Neutrophil (primary cell): ENCODE measurements around the gene NBDY.
"Not testable (repeated sequence)": the region's sequence is repeated elsewhere in the genome, so short reads cannot be mapped to it uniquely, and the experiment has no call there.

ENCODE experiments used
- H3K27ac ChIP-seq: fragments of 200-600 bp; sonication (generic); 2 replicates; pipeline ENCODE4 v1.5.1; 2016; ENCODE audit warnings: mild to moderate bottlenecking, moderate library complexity
- H3K27me3 ChIP-seq: fragments of 200-600 bp; sonication (generic); 2 replicates; pipeline ENCODE4 v1.6.0; 2016; ENCODE audit warnings: mild to moderate bottlenecking
- H3K36me3 ChIP-seq: fragments of 200-600 bp; sonication (generic); 2 replicates; pipeline ENCODE4 v1.5.1; 2017
- H3K4me1 ChIP-seq, 2 experiments: fragments of 200-600 bp in 1 of 2; sonication (generic) in 1 of 2; 1 replicate in 1 of 2; 2 replicates in 1 of 2; pipeline versions ENCODE4 v1.5.1 to v1.6.1; 2013 to 2016; ENCODE audit warnings: low read depth in 1 of 2, low read length in 1 of 2, mild to moderate bottlenecking in 1 of 2, moderate library complexity in 1 of 2; ENCODE audit not compliant: control insufficient read depth in 1 of 2, insufficient read depth in 1 of 2
- H3K4me3 ChIP-seq, 2 experiments: fragments of 200-600 bp in 1 of 2; sonication (generic) in 1 of 2; 1 replicate in 1 of 2; 2 replicates in 1 of 2; pipeline ENCODE4 v1.5.1; 2013 to 2016; ENCODE audit warnings: low read depth in 1 of 2, low read length in 1 of 2, mild to moderate bottlenecking in 1 of 2, moderate library complexity in 1 of 2
- H3K9me3 ChIP-seq: fragments of 200-600 bp; sonication (generic); 2 replicates; pipeline ENCODE4 v1.5.1; 2016
- TF ChIP-seq, protein P1 (sequence below): fragments of 200-600 bp; sonication (generic); IDR thresholded peaks from 2 replicates; pipeline ENCODE4 v1.5.1; 2016; ENCODE audit warnings: antibody characterized with exemption

The NBDY gene

DNA sequence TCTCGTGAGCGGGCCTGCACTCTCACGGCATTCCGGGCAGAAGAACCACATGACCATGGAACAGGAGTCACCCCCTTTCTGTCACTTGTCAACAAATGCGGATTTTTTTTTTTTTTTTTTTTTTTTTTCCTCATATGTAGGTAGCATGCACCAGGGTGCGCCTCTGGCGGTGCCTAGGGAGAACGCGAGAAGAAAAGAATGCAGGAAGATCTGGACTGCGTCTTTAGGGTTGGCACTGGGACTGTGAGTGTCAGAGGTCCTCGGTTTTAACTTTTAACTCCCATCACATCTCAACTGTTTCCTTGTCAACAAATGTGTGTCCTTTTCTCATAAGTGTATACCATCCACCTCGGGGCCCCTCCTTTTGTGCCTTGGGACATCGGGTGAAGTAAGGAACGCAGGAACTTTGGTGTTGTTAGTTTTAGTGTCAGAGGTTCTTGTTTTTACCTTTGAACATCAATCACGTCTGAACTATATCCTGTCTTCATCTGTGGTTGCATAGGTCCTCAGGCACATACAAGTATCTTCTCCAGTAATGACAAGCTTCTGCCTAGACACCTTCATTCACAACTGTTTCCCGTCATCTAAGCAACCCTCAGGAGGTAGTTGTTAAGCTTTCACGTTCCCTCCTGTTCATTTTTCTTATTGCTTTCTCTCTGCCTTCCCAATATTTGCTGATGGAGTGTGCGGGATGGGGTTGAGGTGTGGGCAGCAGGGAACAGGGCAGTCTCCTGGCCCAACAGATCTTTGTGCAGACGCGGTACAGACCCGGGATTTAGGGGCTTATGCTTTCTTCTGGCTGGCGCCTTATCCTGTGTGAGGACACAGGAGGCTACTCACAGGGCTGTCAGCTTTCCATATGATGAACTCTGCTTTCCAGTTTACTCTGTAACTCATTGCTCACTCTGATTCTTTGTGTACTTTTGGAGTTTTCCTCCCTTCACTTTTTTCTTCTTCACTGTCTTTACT, 51.9 kb downstream of the NBDY start:
- H3K4me3 ChIP-seq, H3K27me3 ChIP-seq, H3K27ac ChIP-seq, H3K36me3 ChIP-seq, H3K9me3 ChIP-seq: not testable (repeated sequence)
- peaks cover 0 to 22% of the 10 kb centered on the region in 2 experiments for H3K4me1 ChIP-seq

DNA sequence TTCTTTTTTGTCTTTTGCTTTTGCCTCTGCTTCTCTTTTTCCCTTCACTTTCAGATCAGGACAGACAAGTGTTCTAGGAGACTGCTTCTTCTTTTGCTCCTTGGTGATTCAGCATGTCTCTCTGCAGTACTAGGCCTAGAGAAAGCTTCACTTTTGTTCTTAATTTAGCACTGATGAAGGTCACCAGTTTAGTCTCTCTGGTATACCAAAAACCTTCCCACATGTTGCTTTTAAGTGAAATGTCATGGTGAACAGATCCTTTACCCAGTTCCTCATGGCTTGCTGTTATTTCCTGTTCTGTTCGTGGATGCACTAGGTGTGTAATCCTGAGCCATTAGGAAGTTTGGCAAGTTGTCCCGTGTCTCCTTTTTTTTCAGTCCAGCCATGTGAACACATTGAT, 53.3 kb downstream of the NBDY start:
- Histone ChIP-seq H3K9me3 (no peaks in the 10 kb centered on the region), H3K27me3 (no peaks in the 10 kb centered on the region), H3K27ac (peak overlapping the region; percentile 35), H3K36me3 (no peaks in the 10 kb centered on the region), H3K4me3 (no peak overlapping the region), H3K4me1 (peaks cover 0 to 22% of the 10 kb centered on the region in 2 experiments)
- TF ChIP-seq, protein P1, sequence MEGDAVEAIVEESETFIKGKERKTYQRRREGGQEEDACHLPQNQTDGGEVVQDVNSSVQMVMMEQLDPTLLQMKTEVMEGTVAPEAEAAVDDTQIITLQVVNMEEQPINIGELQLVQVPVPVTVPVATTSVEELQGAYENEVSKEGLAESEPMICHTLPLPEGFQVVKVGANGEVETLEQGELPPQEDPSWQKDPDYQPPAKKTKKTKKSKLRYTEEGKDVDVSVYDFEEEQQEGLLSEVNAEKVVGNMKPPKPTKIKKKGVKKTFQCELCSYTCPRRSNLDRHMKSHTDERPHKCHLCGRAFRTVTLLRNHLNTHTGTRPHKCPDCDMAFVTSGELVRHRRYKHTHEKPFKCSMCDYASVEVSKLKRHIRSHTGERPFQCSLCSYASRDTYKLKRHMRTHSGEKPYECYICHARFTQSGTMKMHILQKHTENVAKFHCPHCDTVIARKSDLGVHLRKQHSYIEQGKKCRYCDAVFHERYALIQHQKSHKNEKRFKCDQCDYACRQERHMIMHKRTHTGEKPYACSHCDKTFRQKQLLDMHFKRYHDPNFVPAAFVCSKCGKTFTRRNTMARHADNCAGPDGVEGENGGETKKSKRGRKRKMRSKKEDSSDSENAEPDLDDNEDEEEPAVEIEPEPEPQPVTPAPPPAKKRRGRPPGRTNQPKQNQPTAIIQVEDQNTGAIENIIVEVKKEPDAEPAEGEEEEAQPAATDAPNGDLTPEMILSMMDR = no peak

DNA sequence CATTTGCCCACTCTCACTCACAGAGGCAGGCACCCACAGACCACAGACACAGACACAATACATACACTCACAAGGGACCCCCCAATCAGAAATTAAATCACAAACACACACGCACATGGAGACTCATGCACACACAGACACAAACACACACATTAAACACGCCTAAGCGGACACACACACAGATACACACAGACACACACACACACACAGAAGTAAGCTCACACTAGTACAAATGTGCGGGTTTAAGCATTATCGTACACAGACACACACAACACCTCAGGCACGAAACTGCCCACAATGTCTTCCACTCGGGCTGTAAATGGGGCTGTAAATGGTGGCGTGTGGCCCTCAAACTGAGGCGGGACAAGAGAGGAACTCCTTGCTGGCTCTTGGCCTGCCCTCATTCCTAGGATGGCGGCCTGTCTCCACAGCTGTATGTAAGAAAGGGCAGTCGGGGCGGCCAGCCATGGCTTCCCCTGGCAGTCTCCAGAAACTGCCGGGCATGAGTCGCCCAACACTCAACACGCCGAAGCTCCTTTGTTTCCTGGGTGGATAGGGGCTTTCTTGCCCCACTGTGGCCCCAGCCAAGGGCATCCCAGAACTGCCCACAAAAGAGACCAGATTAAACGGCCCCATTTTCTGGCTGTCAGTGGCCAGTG, 53.9 kb downstream of the NBDY start:
- TF ChIP-seq, protein P1 = no peak
- H3K4me3 ChIP-seq = peak overlapping the region in 1 of 2 experiments; percentile 45
- no peak overlapping the region for H3K27ac ChIP-seq

DNA sequence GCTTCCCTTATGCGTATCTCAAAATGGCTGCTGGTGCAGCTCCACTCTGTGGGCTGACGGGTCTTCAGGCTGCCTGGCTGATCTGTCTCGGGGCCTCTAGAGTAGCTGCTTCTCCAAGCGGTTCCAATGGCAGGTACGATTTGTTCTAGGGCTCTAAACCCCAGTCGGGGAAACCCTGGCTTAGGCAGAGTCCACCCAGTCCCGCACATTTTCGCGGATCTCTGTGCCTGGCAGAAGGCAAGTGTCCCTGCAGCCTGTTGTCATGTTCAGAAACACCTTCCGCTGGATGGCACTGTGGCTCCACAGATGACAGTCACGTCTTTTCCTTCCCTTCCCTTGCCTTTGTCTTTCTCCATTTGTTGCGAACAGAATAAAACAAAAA, 54.4 kb downstream of the NBDY start:
- peak overlapping the region in 1 of 2 experiments; percentile 45 for H3K4me3 ChIP-seq
- no peaks in the 10 kb centered on the region for H3K27me3 ChIP-seq
- no peak overlapping the region for H3K27ac ChIP-seq
- H3K4me1 ChIP-seq = peaks cover 0 to 22% of the 10 kb centered on the region in 2 experiments
- TF ChIP-seq, protein P1 = no peak
- no peaks in the 10 kb centered on the region for H3K36me3 ChIP-seq
- no peaks in the 10 kb centered on the region for H3K9me3 ChIP-seq

More for the DNA sequence above, 53.9 kb downstream of the NBDY start:
- peaks cover 0 to 22% of the 10 kb centered on the region in 2 experiments for H3K4me1 ChIP-seq
- no peaks in the 10 kb centered on the region for H3K36me3 ChIP-seq
- no peaks in the 10 kb centered on the region for H3K27me3 ChIP-seq
- H3K9me3 ChIP-seq = no peaks in the 10 kb centered on the region

DNA sequence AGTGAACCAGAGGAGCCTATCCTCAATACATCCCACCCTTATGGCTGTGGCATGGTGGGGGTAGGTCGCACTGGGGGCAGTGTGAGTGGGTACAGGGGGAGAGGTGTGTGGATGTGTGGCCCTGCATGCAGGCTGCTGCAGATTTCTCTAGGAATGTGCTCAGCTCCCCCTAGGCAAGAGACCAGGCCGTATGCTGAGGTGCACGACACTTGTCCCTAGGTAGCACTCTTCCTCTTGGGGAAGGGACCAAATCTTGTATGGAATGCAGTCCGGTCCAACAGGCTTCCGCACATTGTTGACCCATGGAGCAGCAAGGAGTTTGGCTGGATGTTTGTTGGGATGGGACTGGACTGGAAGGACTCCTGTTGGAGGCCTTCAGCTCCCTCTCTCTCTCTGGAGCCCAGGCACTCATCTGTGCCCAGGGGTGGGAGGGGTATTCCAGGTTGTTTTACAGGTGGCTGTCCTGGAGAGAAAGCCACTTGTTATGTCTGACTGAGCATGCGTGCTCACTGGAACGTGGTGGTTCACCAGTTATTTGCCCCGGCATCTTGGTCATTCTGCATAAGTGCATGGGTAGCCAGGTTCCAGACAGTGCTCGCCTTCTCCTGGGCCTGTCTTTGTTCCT, 55.1 kb downstream of the NBDY start:
- TF ChIP-seq, protein P1 = no peak
- no peaks in the 10 kb centered on the region for H3K36me3 ChIP-seq
- no peaks in the 10 kb centered on the region for H3K27me3 ChIP-seq
- H3K9me3 ChIP-seq = no peaks in the 10 kb centered on the region
- no peak overlapping the region for H3K27ac ChIP-seq
- H3K4me3 ChIP-seq = no peak overlapping the region
- H3K4me1 ChIP-seq = peaks cover 0 to 22% of the 10 kb centered on the region in 2 experiments
